OCI-LY1 (cell line): Measurements from ENCODE around the gene NIFK.

ENCODE experiments used
- CTCF ChIP-seq: fragments of 200-600 bp; sonication (generic), shearing (Covaris generic); IDR thresholded peaks from 2 replicates; pipeline ENCODE4 v1.5.1; 2017; ENCODE audit warnings: mild to moderate bottlenecking, antibody characterized with exemption, low read length, moderate library complexity, mixed read lengths
- EZH2 ChIP-seq: fragments of 200-600 bp; sonication (generic), shearing (Covaris generic); IDR thresholded peaks from 2 replicates; pipeline ENCODE4 v1.8.0; 2017; ENCODE audit warnings: borderline replicate concordance, mixed run types, mild to moderate bottlenecking, antibody characterized with exemption, low read length, moderate library complexity, mixed read lengths

DNA sequence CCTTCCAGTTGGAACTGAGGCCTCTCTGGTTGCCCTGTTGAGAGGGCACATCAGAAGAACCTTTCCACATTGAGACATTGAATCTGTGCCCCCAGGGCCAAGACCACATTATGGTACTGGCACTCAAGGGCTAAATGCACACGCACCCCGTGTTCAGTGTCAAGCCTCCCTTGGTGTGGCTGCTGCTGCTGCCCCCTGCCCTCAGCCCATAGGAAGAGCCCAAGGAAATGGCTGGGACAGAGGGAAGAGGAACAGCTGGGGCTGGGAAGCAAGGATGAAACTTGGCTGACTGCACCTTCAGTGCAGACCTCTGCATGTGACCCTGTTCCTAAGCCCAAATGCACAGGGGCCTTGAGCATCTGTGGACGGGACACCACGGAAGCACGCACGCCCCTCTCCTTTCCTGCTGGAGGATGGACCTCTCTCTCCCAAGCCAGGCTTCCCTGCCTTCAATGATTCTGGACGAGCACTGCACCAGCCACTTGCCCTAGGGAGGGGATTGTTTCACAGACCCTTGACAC is 40.2 kb downstream of the NIFK start:
- TF ChIP-seq CTCF (no peak), EZH2 (no peak)
